Measurements from ENCODE around the gene NDUFB4.

DNA sequence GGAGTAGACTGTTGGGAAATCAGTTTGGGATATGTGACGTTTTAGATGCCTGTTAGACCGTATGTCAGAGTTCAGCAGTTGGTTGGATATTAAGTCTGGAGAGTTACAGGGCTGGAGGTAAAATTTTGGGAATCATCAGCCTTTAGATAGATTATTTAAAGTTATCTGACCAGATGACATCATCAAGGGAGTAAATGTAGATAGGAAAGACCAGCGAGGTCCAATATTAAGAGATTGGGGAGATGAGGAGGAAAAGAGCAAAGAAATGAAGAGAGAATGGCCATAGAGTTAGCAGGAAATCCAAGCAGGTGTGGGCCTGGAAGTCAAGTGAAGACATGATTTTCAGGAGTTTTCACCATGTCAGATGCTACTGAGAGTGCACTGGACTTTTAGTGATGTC, 3.1 kb downstream of the NDUFB4 start:
- TF ChIP-seq YY1 (IDR thresholded peaks at IDR 0.05; ENCODE audit: insufficient read depth, insufficient read length) (no peak), ZNF274 (IDR thresholded peaks at IDR 0.05; ENCODE audit: low read depth, low read length) (no peak)
